Epithelial cell of proximal tubule (primary cell): Measurements from ENCODE around the gene CPNE2. TPM values are rescaled to one million over a fixed set of nuclear protein-coding genes. Genes with fewer than 3 reads are reported as not detected.
A peak's percentile ranks its signal among the peaks of the same experiment; 100 is the strongest.

ENCODE experiments used
- DNase-seq: peaks from one replicate; pipeline ENCODE4 v3.0.0-alpha.2; 2011; ENCODE audit warnings: low read depth
- H3K4me3 ChIP-seq: 2 replicates; pipeline ENCODE4 v1.5.1; 2011; ENCODE audit warnings: low read depth, mild to moderate bottlenecking, low read length
- CTCF ChIP-seq: conservative IDR thresholded peaks from 2 replicates; pipeline ENCODE4 v1.5.1; 2012; ENCODE audit warnings: low read depth, mild to moderate bottlenecking, low read length
- total RNA-seq: library from RNA; depleted of rRNA; stranded (reverse); fragments of >200 nt; gene quantifications from 2 replicates; pipeline ENCODE4 v1.2.3, GENCODE V29; 2015

CPNE2 gene
- 44.9 and 50.2 TPM in 2 replicates for total RNA-seq

DNA sequence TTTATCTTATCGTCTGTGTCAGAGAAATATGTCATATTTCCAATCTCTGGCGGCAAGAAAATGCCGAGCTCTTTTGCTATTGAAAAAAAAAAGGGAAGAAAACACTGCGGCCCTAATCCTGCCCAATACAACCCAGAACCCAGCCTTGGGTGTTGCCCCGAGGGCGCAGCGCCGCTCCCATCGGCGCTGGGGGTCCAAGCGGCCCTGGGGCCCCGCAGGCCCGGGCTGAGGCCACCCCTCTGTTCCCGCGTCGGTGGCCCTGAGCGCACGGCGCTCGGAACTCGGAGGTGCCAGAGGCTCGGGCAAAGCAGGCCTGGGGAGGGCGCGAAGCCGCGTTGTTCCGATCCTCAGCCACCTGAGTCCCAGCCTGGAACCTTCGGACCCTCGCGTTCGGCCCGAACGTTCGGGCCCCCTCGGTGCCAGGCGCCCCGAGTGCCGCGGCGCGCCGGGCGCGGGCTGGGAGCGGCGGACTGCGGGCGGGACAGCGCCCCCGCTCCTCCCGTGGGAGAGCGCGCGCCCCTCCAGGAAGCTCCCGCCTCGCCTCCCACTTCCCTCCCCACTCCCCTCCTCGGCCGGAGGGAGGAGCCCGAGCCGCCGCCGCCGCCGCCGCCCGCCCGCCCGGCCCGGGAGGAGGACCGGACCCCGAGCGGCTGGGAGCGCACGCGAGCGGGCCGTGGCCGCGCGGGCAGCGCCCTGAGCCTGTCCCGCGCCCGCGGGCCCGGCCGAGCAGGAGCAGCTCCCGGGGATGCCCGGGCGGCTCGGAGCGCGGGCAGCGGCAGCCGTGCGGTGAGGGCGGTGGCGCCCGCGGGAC lies at the start of gene CPNE2:
TSS of gene CPNE2 (plus strand) at position 609 of the 811 bp plus-strand sequence. CDS start 18,160 bp downstream, outside the sequence.
- DNase-seq = no peak
- peak within 1 kb of the TSS; percentile 66 for H3K4me3 ChIP-seq
- TF ChIP-seq CTCF = peak; percentile 9

GRCh38 chr16:57043248-57043647 lies 49.1 kb upstream of the CPNE2 start:
- no peak for DNase-seq
- TF ChIP-seq CTCF = no peak
- no peak overlapping the region for H3K4me3 ChIP-seq

DNA sequence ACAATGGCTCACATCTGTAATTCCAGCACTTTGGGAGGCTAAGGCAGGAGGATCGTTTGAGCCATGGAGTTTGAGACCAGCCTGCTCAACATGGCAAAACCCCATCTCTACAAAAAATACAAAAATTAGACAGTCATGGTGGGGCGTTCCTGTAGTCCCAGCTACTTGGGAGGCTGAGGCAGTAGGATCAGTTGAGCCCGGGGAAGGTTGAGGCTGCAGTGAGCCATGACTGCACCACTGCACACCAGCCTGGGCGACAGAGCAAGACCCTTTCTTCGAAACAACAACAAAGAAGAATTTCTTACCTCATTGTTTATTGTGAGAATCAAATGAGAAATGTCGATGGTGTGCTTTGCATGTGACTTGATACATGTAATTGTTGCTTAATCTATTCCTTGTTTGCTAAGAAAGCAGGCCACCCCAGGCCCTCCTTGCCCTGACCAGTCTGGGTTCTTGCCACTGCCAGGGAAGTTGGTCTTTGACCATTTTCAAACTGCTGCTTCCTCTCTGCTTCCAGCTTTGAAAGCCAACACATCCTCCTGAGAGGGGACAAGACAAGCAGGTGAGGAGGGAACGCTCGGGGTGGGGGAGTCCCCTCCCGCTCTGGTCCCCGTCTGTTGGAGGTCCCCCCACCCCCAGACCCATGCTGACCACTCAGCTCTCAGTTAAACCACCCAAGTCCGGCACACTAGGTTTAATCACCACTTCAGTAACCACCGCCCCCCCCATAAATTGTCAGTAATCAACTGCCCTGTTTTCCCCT lies 47.3 kb upstream of the CPNE2 start:
- peak; percentile 68 for DNase-seq
- no peak overlapping the region for H3K4me3 ChIP-seq
- TF ChIP-seq CTCF = no peak

DNA sequence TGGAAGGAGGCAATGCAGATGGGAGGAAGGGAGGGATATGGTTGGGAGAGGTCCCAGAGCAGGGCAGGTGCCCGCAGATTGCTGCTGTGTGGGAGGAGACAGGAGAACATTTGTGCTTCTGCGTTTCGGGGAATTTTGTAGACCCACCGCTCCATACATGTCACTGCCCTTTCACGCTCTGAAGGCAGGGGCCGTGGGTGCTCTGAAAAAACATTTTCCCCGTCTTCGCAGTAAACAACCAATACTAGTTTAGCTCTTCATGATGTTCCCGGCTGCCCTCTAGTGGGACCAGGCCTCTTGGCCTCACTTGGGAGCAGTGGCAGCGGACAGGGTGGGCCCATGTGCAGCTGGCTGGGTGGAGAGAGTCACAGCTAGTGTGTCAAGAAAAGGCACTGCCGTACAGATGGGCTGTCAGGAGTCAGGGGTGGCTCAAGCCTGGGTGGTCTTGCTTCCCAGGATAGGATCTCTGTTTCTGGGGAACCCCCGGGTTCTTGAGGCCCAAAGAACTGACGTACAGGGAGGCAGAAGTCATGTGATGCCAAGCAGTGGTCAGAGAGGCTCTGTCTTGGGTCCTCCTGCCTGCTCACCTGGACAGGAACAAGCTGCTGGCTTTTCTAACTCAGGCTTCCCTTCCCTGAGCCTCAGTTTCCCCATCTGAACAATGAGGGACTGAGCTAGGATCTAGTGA lies 46.5 kb upstream of the CPNE2 start:
- no peak for DNase-seq
- peak; percentile 71 for TF ChIP-seq CTCF
- no peak overlapping the region for H3K4me3 ChIP-seq

DNA sequence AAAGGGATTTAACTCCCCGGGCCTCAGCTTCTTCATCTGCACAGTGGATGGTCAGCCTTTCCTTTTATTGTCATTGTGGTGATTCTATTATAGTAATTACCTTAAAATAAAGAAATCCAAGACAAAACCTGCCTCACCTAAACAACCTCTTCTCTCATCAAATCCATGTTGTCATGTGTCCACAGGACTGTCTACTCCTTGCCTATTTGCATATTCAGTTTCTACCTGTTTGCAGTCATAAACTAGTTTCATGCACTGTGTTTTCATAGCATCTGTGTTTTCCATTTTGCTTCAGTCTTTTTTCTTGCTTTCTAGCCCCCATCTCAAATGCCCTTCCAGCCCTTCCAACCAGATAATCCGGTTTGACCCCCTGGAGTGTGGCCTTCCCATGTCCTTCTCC lies 44.3 kb upstream of the CPNE2 start:
- H3K4me3 ChIP-seq = no peak overlapping the region
- DNase-seq = no peak
- TF ChIP-seq CTCF = no peak

DNA sequence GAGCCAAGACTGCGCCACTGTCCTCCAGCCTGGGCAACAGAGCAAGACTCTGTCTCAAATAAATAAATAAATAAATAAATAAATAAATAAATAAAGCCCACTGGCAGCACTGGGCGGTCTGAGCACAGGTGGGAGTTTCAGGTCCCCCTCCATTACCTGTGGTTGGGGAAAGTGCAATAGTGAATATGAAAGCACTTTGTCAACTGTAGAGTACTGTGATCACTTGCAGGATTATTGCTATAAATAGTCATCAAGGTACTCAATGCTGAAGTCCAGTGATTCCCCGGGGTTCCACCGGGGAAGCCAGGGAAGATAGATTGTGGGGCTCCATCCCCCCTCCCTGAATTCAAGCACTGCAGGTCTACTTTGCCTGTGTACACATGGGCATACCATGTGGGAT lies 42.7 kb upstream of the CPNE2 start:
- no peak for DNase-seq
- TF ChIP-seq CTCF = no peak
- no peak overlapping the region for H3K4me3 ChIP-seq
